Keratinocyte (primary cell): Measurements from ENCODE around the gene PANK1. TPM values are rescaled to one million over a fixed set of nuclear protein-coding genes. Genes with fewer than 3 reads are reported as not detected.

Experiments
- DNase-seq: peaks from one replicate; pipeline ENCODE4 v3.0.0-alpha.2; 2011; ENCODE audit warnings: low read depth, missing footprints, low spot score
- FAIRE-seq: peaks from 2 replicates; lab custom pipeline; 2011; peaks lifted over from hg19 to GRCh38; lab: Jason Lieb, UNC
- H2AFZ ChIP-seq: 2 replicates; pipeline ENCODE4 v1.6.0; 2012; ENCODE audit warnings: low read length, control low read depth, inconsistent platforms; ENCODE audit not compliant: control insufficient read depth
- H3K27ac ChIP-seq: 2 replicates; pipeline ENCODE4 v1.5.1; 2011; ENCODE audit warnings: low read length; ENCODE audit not compliant: control insufficient read depth, insufficient read depth
- H3K27me3 ChIP-seq: 3 replicates; pipeline ENCODE4 v1.6.0; 2011; ENCODE audit warnings: low read length; ENCODE audit not compliant: control insufficient read depth, insufficient read depth; ENCODE audit errors: extremely low read depth
- H3K36me3 ChIP-seq, 2 experiments: 2 replicates in 1 of 2; 3 replicates in 1 of 2; pipeline ENCODE4 v1.5.1; 2011; ENCODE audit warnings: low read length in 2 of 2, mild to moderate bottlenecking in 1 of 2; ENCODE audit not compliant: control insufficient read depth in 2 of 2, insufficient read depth in 2 of 2; ENCODE audit errors: extremely low read depth in 1 of 2
- H3K4me1 ChIP-seq: 3 replicates; pipeline ENCODE4 v1.5.1; 2011; ENCODE audit warnings: low read length; ENCODE audit not compliant: control insufficient read depth, insufficient read depth; ENCODE audit errors: extremely low read depth
- H3K4me2 ChIP-seq: 3 replicates; pipeline ENCODE4 v1.6.0; 2011; ENCODE audit warnings: low read depth, low read length; ENCODE audit not compliant: control insufficient read depth, insufficient read depth; ENCODE audit errors: extremely low read depth
- H3K4me3 ChIP-seq, 3 experiments: fragments of 200-600 bp in 1 of 3; sonication (generic) in 1 of 3; 2 replicates in 2 of 3; 3 replicates in 1 of 3; pipeline ENCODE4 v1.5.1; 2011 to 2016; ENCODE audit warnings: low read length in 3 of 3, mild to moderate bottlenecking in 3 of 3, control low read depth in 2 of 3, inconsistent platforms in 1 of 3, low read depth in 1 of 3, mixed read lengths in 1 of 3, mixed run types in 1 of 3, moderate library complexity in 1 of 3; ENCODE audit not compliant: control insufficient read depth in 2 of 3, insufficient read depth in 2 of 3; ENCODE audit errors: extremely low read depth in 1 of 3
- H3K79me2 ChIP-seq: 2 replicates; pipeline ENCODE4 v1.6.0; 2012; ENCODE audit warnings: low read length; ENCODE audit not compliant: control insufficient read depth, insufficient read depth
- H3K9ac ChIP-seq: 3 replicates; pipeline ENCODE4 v1.6.0; 2011; ENCODE audit warnings: low read length; ENCODE audit not compliant: control insufficient read depth, insufficient read depth; ENCODE audit errors: extremely low read depth
- H3K9me1 ChIP-seq: 3 replicates; pipeline ENCODE4 v1.6.0; 2011; ENCODE audit warnings: low read length; ENCODE audit not compliant: control insufficient read depth, insufficient read depth; ENCODE audit errors: extremely low read depth
- H3K9me3 ChIP-seq: 2 replicates; pipeline ENCODE4 v1.5.1; 2012; ENCODE audit warnings: low read depth, low read length; ENCODE audit not compliant: control insufficient read depth
- H4K20me1 ChIP-seq: 3 replicates; pipeline ENCODE4 v1.6.0; 2011; ENCODE audit warnings: low read length; ENCODE audit not compliant: control insufficient read depth, insufficient read depth; ENCODE audit errors: extremely low read depth
- CTCF ChIP-seq, 3 experiments: IDR thresholded peaks in 1 of 3; conservative IDR thresholded peaks in 1 of 3; optimal IDR thresholded peaks in 1 of 3; 2 replicates in 2 of 3; 3 replicates in 1 of 3; pipeline versions ENCODE3 to v1.5.1; 2011; ENCODE audit warnings: low read length in 3 of 3, mild to moderate bottlenecking in 3 of 3, moderate library complexity in 2 of 3, control low read depth in 1 of 3, inconsistent platforms in 1 of 3; ENCODE audit not compliant: insufficient read depth in 2 of 3; ENCODE audit errors: extremely low read depth in 1 of 3
- EZH2 ChIP-seq: IDR thresholded peaks from one replicate; pipeline ENCODE4 v1.6.1; 2012; ENCODE audit warnings: inconsistent platforms, mild to moderate bottlenecking, low read length, moderate library complexity
- dilution Hi-C: fragments of 300-500 bp; cut with MboI; formaldehyde crosslinking; loops from one replicate; pipeline ENCODE4 v1.7.0; 2020; ENCODE audit warnings: low sequenced_read_pairs; ENCODE audit not compliant: extremely low pct_ligation_motif_present
- polyA plus RNA-seq, 5 experiments: library from polyadenylated mRNA; depleted of rRNA in 3 of 5; stranded (reverse) in 3 of 5; stranded (forward) in 1 of 5; unstranded in 1 of 5; fragments of >200 nt; gene quantifications; 1 replicate in 1 of 5; 2 replicates in 3 of 5; 3 replicates in 1 of 5; pipeline versions ENCODE4 v1.2.1 to v1.2.3, GENCODE V29; 2011 to 2012; ENCODE audit warnings: missing spikeins in 2 of 5, low read depth in 1 of 5, low replicate concordance in 1 of 5

PANK1 gene
- polyA plus RNA-seq, 1 donor (not counting 4 experiments of a cell fraction or from before 2014, with no cell fraction given) = 9.5 TPM

DNA sequence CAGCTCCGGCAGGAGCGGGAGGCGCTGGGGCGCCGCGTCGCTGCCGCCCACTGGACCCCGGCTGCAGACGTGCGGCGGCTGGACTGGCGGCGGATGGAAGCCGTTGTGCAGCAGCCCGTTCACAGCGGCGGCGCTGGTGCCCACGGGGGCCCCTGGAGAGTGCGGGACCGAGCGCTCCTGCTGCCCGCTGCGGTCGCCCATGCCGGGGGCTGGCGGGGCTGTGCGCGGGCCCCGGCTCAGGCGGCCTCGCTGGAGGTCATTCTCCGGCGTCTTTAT, 413 bp downstream of the PANK1 start:
- H3K27me3 ChIP-seq = no peaks in the 10 kb centered on the region
- peak overlapping the region; percentile 67 to 89 (median 76) for H3K4me3 ChIP-seq
- H3K9ac ChIP-seq = peak overlapping the region; percentile 80
- peak overlapping the region; percentile 79 for H3K27ac ChIP-seq
- no peaks in the 10 kb centered on the region for H3K9me3 ChIP-seq
- peak overlapping the region; percentile 81 for H2AFZ ChIP-seq
- H3K79me2 ChIP-seq = peaks cover 35% of the 10 kb centered on the region
- H3K4me1 ChIP-seq = peaks cover 13% of the 10 kb centered on the region
- dilution Hi-C loops = no loop called here
- no peak for DNase-seq
- H3K36me3 ChIP-seq = no peaks in the 10 kb centered on the region
- TF ChIP-seq CTCF (optimal IDR thresholded peaks at IDR 0.05 in 1 of 3, IDR thresholded peaks at IDR 0.05 in 1 of 3, conservative IDR thresholded peaks at IDR 0.05 in 1 of 3; ENCODE audit: extremely low read depth in 1 of 3, insufficient read depth in 2 of 3, low read length in 3 of 3) = peak in 1 of 3 experiments; percentile 0
- no peak for TF ChIP-seq EZH2
- H3K9me1 ChIP-seq = no peaks in the 10 kb centered on the region
- no peaks in the 10 kb centered on the region for H4K20me1 ChIP-seq
- FAIRE-seq = no peak
- peak overlapping the region; percentile 95 for H3K4me2 ChIP-seq

- DNase-seq (peak; percentile 82), FAIRE-seq (peak; percentile 94)
- dilution Hi-C loops = no loop called here
Observed at GRCh38 chr10:89643812-89644690, 991 bp downstream of the PANK1 start.

More at GRCh38 chr10:89643812-89644690, 991 bp downstream of the PANK1 start:
- H3K36me3 ChIP-seq = no peaks in the 10 kb centered on the region
- peaks cover 13% of the 10 kb centered on the region for H3K4me1 ChIP-seq
- peak overlapping the region; percentile 67 to 89 (median 76) for H3K4me3 ChIP-seq
- H3K9me3 ChIP-seq = no peaks in the 10 kb centered on the region
- peak overlapping the region; percentile 95 for H3K4me2 ChIP-seq
- H4K20me1 ChIP-seq = no peaks in the 10 kb centered on the region
- no peaks in the 10 kb centered on the region for H3K9me1 ChIP-seq
- TF ChIP-seq CTCF (optimal IDR thresholded peaks at IDR 0.05 in 1 of 3, IDR thresholded peaks at IDR 0.05 in 1 of 3, conservative IDR thresholded peaks at IDR 0.05 in 1 of 3; ENCODE audit: extremely low read depth in 1 of 3, insufficient read depth in 2 of 3, low read length in 3 of 3) (peak in 1 of 3 experiments; percentile 2), EZH2 (no peak)
- H3K27ac ChIP-seq = peak overlapping the region; percentile 79
- H3K27me3 ChIP-seq = no peaks in the 10 kb centered on the region
- peak overlapping the region; percentile 81 for H2AFZ ChIP-seq
- H3K9ac ChIP-seq = peak overlapping the region; percentile 80
- H3K79me2 ChIP-seq = peaks cover 41% of the 10 kb centered on the region
